Posterior vena cava (tissue), 2 donors: ENCODE measurements around the gene CLIC1. TPM values are rescaled to one million over a fixed set of nuclear protein-coding genes. Genes with fewer than 3 reads are reported as not detected.

Experiments
- DNase-seq: peaks from one replicate; pipeline ENCODE4 v3.0.0-alpha.2; 2020; ENCODE audit warnings: low spot score
- intact Hi-C, 2 donors: fragments of 100-400 bp; cut with DNase I; formaldehyde crosslinking; loops; one replicate each; pipeline versions ENCODE4 v1.14.1 to v1.14.2; 2022 to 2023
- microRNA-seq, 2 donors: library from miRNA; unstranded; fragments of <30 nt; microRNA quantifications; one replicate each; pipeline ENCODE4 v1.2.0, GENCODE V29; 2020 to 2021; ENCODE audit warnings: borderline microRNAs expressed in 2 of 2
- total RNA-seq, 2 donors: library from RNA; stranded (reverse); fragmentation: NEBNext Ultra II Directional; extraction: Animal tissue kit (Norgen Biotek cat#: 25700); gene quantifications; one replicate each; pipeline ENCODE4 v1.2.1, GENCODE V29; 2021
- donor health status: DM: yes; HTN: yes; CAD: no.
- donor health status: DM: yes; HTN: yes; CAD: no.

CLIC1 gene
- total RNA-seq, 2 donors from 2014 or later = 272 to 402 TPM

GRCh38 chr6:31691564-31692108, 44.7 kb downstream of the CLIC1 start:
- DNase-seq = peak; percentile 76
- intact Hi-C loops = no loop called here

GRCh38 chr6:31691078-31691463, 45.3 kb downstream of the CLIC1 start:
- DNase-seq = no peak
- intact Hi-C loops = no loop called here

GRCh38 chr6:31690231-31691077, 45.9 kb downstream of the CLIC1 start:
- intact Hi-C loops = no loop called here
- DNase-seq = peak; percentile 66

GRCh38 chr6:31689249-31690110, 46.9 kb downstream of the CLIC1 start:
- intact Hi-C loops = loop anchor here in 1 of 2 donors (10.0 kb wide), 1 partner anchor 145 kb away; no protein-coding TSS in a partner anchor
- no peak for DNase-seq

GRCh38 chr6:31687860-31688693, 48.3 kb downstream of the CLIC1 start:
- DNase-seq = peak; percentile 64
- intact Hi-C loops = loop anchor here in 1 of 2 donors (10.0 kb wide), 1 partner anchor 147 kb away; no protein-coding TSS in a partner anchor

- intact Hi-C loops = loop anchor here in 1 of 2 donors (10.0 kb wide), 1 partner anchor 147 kb away; no protein-coding TSS in a partner anchor
- no peak for DNase-seq
Observed at GRCh38 chr6:31687321-31687720, 49.0 kb downstream of the CLIC1 start.

GRCh38 chr6:31686483-31686882, 49.8 kb downstream of the CLIC1 start:
- intact Hi-C loops = loop anchor here in 1 of 2 donors (10.0 kb wide), 1 partner anchor 148 kb away; no protein-coding TSS in a partner anchor
- DNase-seq = no peak

- intact Hi-C loops = loop anchor here (5.0 to 10.0 kb wide), 2 partner anchors 149 to 151 kb away; no protein-coding TSS in a partner anchor
- DNase-seq = no peak
Observed at GRCh38 chr6:31683591-31683990, 52.7 kb downstream of the CLIC1 start.

- DNase-seq = no peak
- intact Hi-C loops = loop anchor here (5.0 to 10.0 kb wide), 2 partner anchors 151 to 154 kb away; no protein-coding TSS in a partner anchor
Observed at GRCh38 chr6:31681135-31681671, 55.1 kb downstream of the CLIC1 start.

Small RNAs within 50 kb of the gene (microRNA-seq; reads per million reads assigned to microRNA genes)
- 0.26 to 0.65 reads per million in 2 donors for gene MIR4646

Other genes starting within 250 kb of the CLIC1 start
- gene MICB, start 238.4 kb downstream of the CLIC1 start, total RNA-seq = 1 to 10 TPM; 2.9 to 4.1 TPM
- not detected for gene MCCD1, start 207.6 kb downstream of the CLIC1 start, total RNA-seq
- 100 to 1,000 TPM; 165 to 180 TPM for gene DDX39B, start 194.5 kb downstream of the CLIC1 start, total RNA-seq
- gene ATP6V1G2, start 189.9 kb downstream of the CLIC1 start, total RNA-seq = 1 to 10 TPM in 1 of 2 donors, under 1 TPM in 1; 0.43 to 1.2 TPM
- gene NFKBIL1, start 188.9 kb downstream of the CLIC1 start, total RNA-seq = 10 to 100 TPM; 12.0 to 13.2 TPM
- not detected for gene LTA, start 164.2 kb downstream of the CLIC1 start, total RNA-seq
- under 1 TPM; 0.81 to 0.93 TPM for gene TNF, start 161.0 kb downstream of the CLIC1 start, total RNA-seq
- gene LTB, start 154.1 kb downstream of the CLIC1 start, total RNA-seq = 1 to 10 TPM in 1 of 2 donors, under 1 TPM in 1; 0.90 to 1.6 TPM
- gene LST1, start 150.3 kb downstream of the CLIC1 start, total RNA-seq = 10 to 100 TPM in 1 of 2 donors, 1 to 10 TPM in 1; 9.2 to 24.8 TPM
- gene NCR3, start 143.5 kb downstream of the CLIC1 start, total RNA-seq = not detected
- gene AIF1, start 121.3 kb downstream of the CLIC1 start, total RNA-seq = 10 to 100 TPM; 18.1 to 68.7 TPM
- gene PRRC2A, start 115.8 kb downstream of the CLIC1 start, total RNA-seq = 100 to 1,000 TPM; 119 to 133 TPM
- gene BAG6, start 83.9 kb downstream of the CLIC1 start, total RNA-seq = 100 to 1,000 TPM; 146 to 193 TPM
- gene APOM, start 80.6 kb downstream of the CLIC1 start, total RNA-seq = 1 to 10 TPM in 1 of 2 donors, under 1 TPM in 1; 0.60 to 1.2 TPM
- 10 to 100 TPM; 18.8 to 19.3 TPM for gene C6orf47, start 75.8 kb downstream of the CLIC1 start, total RNA-seq
- 10 to 100 TPM in 1 of 2 donors, 1 to 10 TPM in 1; 7.8 to 10.1 TPM for gene GPANK1, start 71.5 kb downstream of the CLIC1 start, total RNA-seq
- gene CSNK2B, start 70.5 kb downstream of the CLIC1 start, total RNA-seq = 10 to 100 TPM; 85.2 to 90.4 TPM
- 1 to 10 TPM; 9.5 to 9.8 TPM for gene LY6G5B, start 66.6 kb downstream of the CLIC1 start, total RNA-seq
- gene LY6G5C, start 55.5 kb downstream of the CLIC1 start, total RNA-seq = 1 to 10 TPM; 1.7 to 1.9 TPM
- 10 to 100 TPM; 38.3 to 39.4 TPM for gene ABHD16A, start 33.2 kb downstream of the CLIC1 start, total RNA-seq
- gene LY6G6F, start 29.7 kb downstream of the CLIC1 start, total RNA-seq = not detected
- gene LY6G6D, start 21.2 kb downstream of the CLIC1 start, total RNA-seq = not detected
- not detected for gene LY6G6C, start 14.8 kb downstream of the CLIC1 start, total RNA-seq
- 1 to 10 TPM in 1 of 2 donors, under 1 TPM in 1; 0.52 to 1.1 TPM for gene MPIG6B, start 13.2 kb downstream of the CLIC1 start, total RNA-seq
- 10 to 100 TPM; 88.3 to 97.4 TPM for gene DDAH2, start 7.2 kb downstream of the CLIC1 start, total RNA-seq
- 1 to 10 TPM; 7.7 to 9.8 TPM for gene MSH5, start 3.5 kb upstream of the CLIC1 start, total RNA-seq
- not detected for gene SAPCD1, start 26.1 kb upstream of the CLIC1 start, total RNA-seq
- gene VWA7, start 40.8 kb upstream of the CLIC1 start, total RNA-seq = under 1 TPM; 0.37 to 0.48 TPM
- gene VARS1, start 59.2 kb upstream of the CLIC1 start, total RNA-seq = 10 to 100 TPM; 49.0 to 60.8 TPM
- 10 to 100 TPM; 38.7 to 39.7 TPM for gene LSM2, start 70.4 kb upstream of the CLIC1 start, total RNA-seq
- 1 to 10 TPM; 1.4 to 1.7 TPM for gene HSPA1L, start 78.8 kb upstream of the CLIC1 start, total RNA-seq
- gene HSPA1A, start 79.0 kb upstream of the CLIC1 start, total RNA-seq = 100 to 1,000 TPM; 157 to 187 TPM
- 100 to 1,000 TPM in 1 of 2 donors, 10 to 100 TPM in 1; 89.8 to 106 TPM for gene HSPA1B, start 91.2 kb upstream of the CLIC1 start, total RNA-seq
- gene NEU1, start 126.3 kb upstream of the CLIC1 start, total RNA-seq = 10 to 100 TPM; 22.2 to 29.0 TPM
- under 1 TPM; 0.33 to 0.65 TPM for gene SLC44A4, start 142.5 kb upstream of the CLIC1 start, total RNA-seq
- gene EHMT2, start 161.2 kb upstream of the CLIC1 start, total RNA-seq = 10 to 100 TPM; 24.0 to 26.8 TPM
- gene ZBTB12, start 165.6 kb upstream of the CLIC1 start, total RNA-seq = 1 to 10 TPM; 3.6 to 4.2 TPM
- 10 to 100 TPM; 14.0 to 59.6 TPM for gene C2, start 191.2 kb upstream of the CLIC1 start, total RNA-seq
- 10 to 100 TPM; 35.8 to 83.3 TPM for gene CFB, start 209.6 kb upstream of the CLIC1 start, total RNA-seq
- 10 to 100 TPM; 41.6 to 52.0 TPM for gene NELFE, start 222.4 kb upstream of the CLIC1 start, total RNA-seq
- 10 to 100 TPM; 41.6 to 42.9 TPM for gene SKIC2, start 222.6 kb upstream of the CLIC1 start, total RNA-seq
- gene DXO, start 235.6 kb upstream of the CLIC1 start, total RNA-seq = 10 to 100 TPM; 14.5 to 15.5 TPM
- 10 to 100 TPM; 27.5 to 51.7 TPM for gene C4A, start 245.5 kb upstream of the CLIC1 start, total RNA-seq